Activated CD8-positive, alpha-beta T cell treated with anti-CD3 and anti-CD28 coated beads for 36 hours (primary cell): ENCODE measurements around the gene RARRES2. TPM values are rescaled to one million over a fixed set of nuclear protein-coding genes. Genes with fewer than 3 reads are reported as not detected.
A peak's percentile ranks its signal among the peaks of the same experiment; 100 is the strongest.

ENCODE experiments used
- ATAC-seq: fragments of 200-7000 bp; cut with Tn5 transposase; one replicate; pipeline ENCODE4 v1.10.0; 2021; ENCODE audit warnings: mild to moderate bottlenecking, moderate library complexity
- CTCF ChIA-PET: fragments of 350-600 bp; sonication (Branson Sonifier 250); formaldehyde crosslinking; loops from one replicate; lab custom pipeline; 2021; ENCODE audit warnings: antibody characterized with exemption; lab: Charles Lee
- POLR2A ChIA-PET: fragments of 350-600 bp; sonication (Branson Sonifier 250); formaldehyde crosslinking; loops from one replicate; lab custom pipeline; 2021; ENCODE audit warnings: antibody characterized with exemption; lab: Charles Lee
- DNase-seq: peaks from one replicate; pipeline ENCODE4 v3.0.0-alpha.2; 2020
- H3K27ac Mint-ChIP-seq: one replicate; pipeline ENCODE4 v1.8.0; 2021; ENCODE audit warnings: mild to moderate bottlenecking, mixed read lengths
- H3K27me3 Mint-ChIP-seq: one replicate; pipeline ENCODE4 v1.8.0; 2021; ENCODE audit warnings: mixed read lengths
- H3K36me3 Mint-ChIP-seq: one replicate; pipeline ENCODE4 v1.8.0; 2021; ENCODE audit warnings: low read depth, mixed read lengths
- H3K4me1 Mint-ChIP-seq: one replicate; pipeline ENCODE4 v1.8.0; 2021; ENCODE audit warnings: low read depth, mixed read lengths
- H3K4me3 Mint-ChIP-seq: one replicate; pipeline ENCODE4 v1.8.0; 2021; ENCODE audit warnings: mild to moderate bottlenecking, moderate library complexity, mixed read lengths
- H3K9me3 Mint-ChIP-seq: one replicate; pipeline ENCODE4 v1.8.0; 2021; ENCODE audit warnings: mixed read lengths
- CTCF ChIP-seq: fragments of 200-600 bp; IDR thresholded peaks from one replicate; pipeline ENCODE4 v1.8.0; 2022; ENCODE audit warnings: antibody characterized with exemption, mild to moderate bottlenecking
- intact Hi-C: fragments of 100-400 bp; cut with micrococcal nuclease; formaldehyde crosslinking; loops from one replicate; pipeline ENCODE4 v1.10.0; 2022
- total RNA-seq, 2 experiments: library from RNA; stranded (reverse); gene quantifications; one replicate each; pipeline ENCODE4 v1.2.3, GENCODE V29; 2021

RARRES2 gene
- total RNA-seq, 2 experiments from 2014 or later, result not detected

- DNase-seq (no peak), ATAC-seq (no peak)
- intact Hi-C loops, result loop anchor here (5.0 to 10.0 kb wide), 2 partner anchors 48 to 395 kb away; a partner anchor contains a TSS
- Mint-ChIP-seq H3K36me3 (peaks cover 3% of the 10 kb centered on the region), H3K4me1 (peaks cover 48% of the 10 kb centered on the region), H3K27me3 (no peaks in the 10 kb centered on the region), H3K4me3 (no peak overlapping the region), H3K27ac (peak overlapping the region; percentile 61), H3K9me3 (no peaks in the 10 kb centered on the region)
- TF ChIP-seq CTCF, result no peak
- ChIA-PET POLR2A (no interaction called here), CTCF (no interaction called here)
These were observed 18.4 kb upstream of the RARRES2 start for GRCh38 chr7:150359622-150360362.

GRCh38 chr7:150358988-150359621 lies 17.7 kb upstream of the RARRES2 start:
- no peak for TF ChIP-seq CTCF
- H3K27me3 Mint-ChIP-seq, result no peaks in the 10 kb centered on the region
- peak; percentile 21 for ATAC-seq
- DNase-seq, result peak; percentile 28
- intact Hi-C loops, result loop anchor here (5.0 to 10.0 kb wide), 2 partner anchors 48 to 396 kb away; a partner anchor contains a TSS
- H3K36me3 Mint-ChIP-seq, result peaks cover 3% of the 10 kb centered on the region
- POLR2A ChIA-PET, result interaction anchor here (0.9 to 2.1 kb wide), 7 partner anchors 9 to 48 kb away, joined by 3 to 10 read pairs (median 4); partner anchors contain the start of genes ACTR3C, LRRC61, REPIN1 and ZNF775
- peak overlapping the region; percentile 62 for H3K27ac Mint-ChIP-seq
- H3K4me3 Mint-ChIP-seq, result no peak overlapping the region
- CTCF ChIA-PET, result interaction anchor here (1.5 to 2.6 kb wide), 3 partner anchors 8 to 47 kb away, joined by 4 to 12 read pairs (median 7); a partner anchor contains a TSS
- H3K9me3 Mint-ChIP-seq, result no peaks in the 10 kb centered on the region
- H3K4me1 Mint-ChIP-seq, result peaks cover 46% of the 10 kb centered on the region

GRCh38 chr7:150358433-150358832 lies 17.0 kb upstream of the RARRES2 start:
- ATAC-seq, result peak; percentile 14
- no peak for TF ChIP-seq CTCF
- peak; percentile 34 for DNase-seq
- ChIA-PET CTCF (interaction anchor here (1.0 to 2.6 kb wide), 7 partner anchors 8 to 48 kb away, joined by 3 to 12 read pairs (median 4); partner anchors contain the start of gene REPIN1), POLR2A (interaction anchor here (0.6 to 2.1 kb wide), 9 partner anchors 10 to 210 kb away, joined by 3 to 10 read pairs (median 4); partner anchors contain the start of genes ACTR3C, GIMAP8, LRRC61 and REPIN1)
- Mint-ChIP-seq H3K36me3 (peaks cover 3% of the 10 kb centered on the region), H3K9me3 (no peaks in the 10 kb centered on the region), H3K27ac (peak overlapping the region; percentile 62), H3K4me3 (no peak overlapping the region), H3K27me3 (no peaks in the 10 kb centered on the region), H3K4me1 (peaks cover 42% of the 10 kb centered on the region)
- intact Hi-C loops, result loop anchor here (5.0 to 10.0 kb wide), 2 partner anchors 49 to 396 kb away; a partner anchor contains a TSS

- TF ChIP-seq CTCF, result no peak
- POLR2A ChIA-PET, result interaction anchor here (0.6 to 2.1 kb wide), 11 partner anchors 10 to 211 kb away, joined by 3 to 10 read pairs (median 3); partner anchors contain the start of genes ACTR3C, GIMAP8, LRRC61 and REPIN1
- peaks cover 3% of the 10 kb centered on the region for H3K36me3 Mint-ChIP-seq
- peak; percentile 43 for ATAC-seq
- peak; percentile 32 for DNase-seq
- no peaks in the 10 kb centered on the region for H3K9me3 Mint-ChIP-seq
- no peaks in the 10 kb centered on the region for H3K27me3 Mint-ChIP-seq
- H3K4me3 Mint-ChIP-seq, result peak overlapping the region; percentile 64
- intact Hi-C loops, result loop anchor here (5.0 to 10.0 kb wide), 2 partner anchors 49 to 397 kb away; a partner anchor contains a TSS
- H3K4me1 Mint-ChIP-seq, result peaks cover 42% of the 10 kb centered on the region
- H3K27ac Mint-ChIP-seq, result peak overlapping the region; percentile 92
- CTCF ChIA-PET, result interaction anchor here (1.0 to 3.0 kb wide), 10 partner anchors 9 to 64 kb away, joined by 3 to 15 read pairs (median 6); partner anchors contain the start of gene REPIN1
These were observed 16.5 kb upstream of the RARRES2 start for GRCh38 chr7:150357771-150358427.
